T-helper 2 cell (primary cell): ENCODE data around the gene SPECC1.
"Not testable (repeated sequence)": the region's sequence is repeated elsewhere in the genome, so short reads cannot be mapped to it uniquely, and the experiment has no call there.

Source experiments
- DNase-seq, 5 experiments: peaks; one replicate each; pipeline versions ENCODE4 v3.0.0 to v3.0.0-alpha.2; 2012 to 2022

SPECC1 gene

GRCh38 chr17:20142268-20142667 lies 133.1 kb downstream of the SPECC1 start:
- DNase-seq, result no peak

- no peak for DNase-seq
Observed at GRCh38 chr17:20143740-20144139, 134.6 kb downstream of the SPECC1 start.

GRCh38 chr17:20145567-20145966 lies 136.4 kb downstream of the SPECC1 start:
- DNase-seq, result no peak

GRCh38 chr17:20149251-20149650 lies 140.1 kb downstream of the SPECC1 start:
- DNase-seq, result no peak

- DNase-seq, result no peak
Observed at GRCh38 chr17:20151174-20151573, 142.0 kb downstream of the SPECC1 start.

- DNase-seq, result no peak
Observed at GRCh38 chr17:20153231-20153630, 144.1 kb downstream of the SPECC1 start.

- DNase-seq, result no peak
Observed at GRCh38 chr17:20154286-20155000, 145.3 kb downstream of the SPECC1 start.

- DNase-seq, result peak; percentile 82 to 97 (median 94)
Observed at GRCh38 chr17:20155258-20156195, 146.4 kb downstream of the SPECC1 start.

GRCh38 chr17:20156196-20157000 lies 147.2 kb downstream of the SPECC1 start:
- peak in 2 of 5 experiments; percentile 16 to 28 for DNase-seq

GRCh38 chr17:20157001-20157310 lies 147.8 kb downstream of the SPECC1 start:
- DNase-seq, result no peak

- DNase-seq, result no peak
Observed at GRCh38 chr17:20158580-20158979, 149.4 kb downstream of the SPECC1 start.

- DNase-seq, result no peak
Observed at GRCh38 chr17:20159406-20160069, 150.4 kb downstream of the SPECC1 start.

- not testable (repeated sequence) for DNase-seq
Observed at GRCh38 chr17:20165516-20165915, 156.4 kb downstream of the SPECC1 start.

- DNase-seq, result no peak
Observed at GRCh38 chr17:20170085-20170484, 160.9 kb downstream of the SPECC1 start.

- no peak for DNase-seq
Observed at GRCh38 chr17:20171741-20172365, 162.7 kb downstream of the SPECC1 start.

GRCh38 chr17:20172376-20172775 lies 163.2 kb downstream of the SPECC1 start:
- no peak for DNase-seq

- no peak for DNase-seq
Observed at GRCh38 chr17:20173091-20173490, 163.9 kb downstream of the SPECC1 start.

GRCh38 chr17:20174588-20175265 lies 165.6 kb downstream of the SPECC1 start:
- DNase-seq, result no peak

- DNase-seq, result no peak
Observed at GRCh38 chr17:20179041-20179440, 169.9 kb downstream of the SPECC1 start.

- DNase-seq, result no peak
Observed at GRCh38 chr17:20180661-20181060, 171.5 kb downstream of the SPECC1 start.

GRCh38 chr17:20184181-20184580 lies 175.0 kb downstream of the SPECC1 start:
- no peak for DNase-seq
